Panc1 (cell line): ENCODE data around the gene PAQR4.

Experiments used
- CTCF ChIP-seq: fragments of 450-650 bp; IDR thresholded peaks from 2 replicates; pipeline ENCODE4 v1.5.1; 2017; ENCODE audit warnings: mild to moderate bottlenecking
- POLR2AphosphoS5 ChIP-seq: IDR thresholded peaks from 2 replicates; pipeline ENCODE4 v1.6.1; 2012; ENCODE audit warnings: mild to moderate bottlenecking, low read depth, low read length, moderate library complexity
- REST ChIP-seq, 2 experiments: IDR thresholded peaks; 2 replicates each; pipeline ENCODE4 v1.6.1; 2011 to 2012; ENCODE audit warnings: low read depth in 2 of 2, control low read depth in 1 of 2, low read length in 1 of 2, mild to moderate bottlenecking in 1 of 2, moderate library complexity in 1 of 2; ENCODE audit not compliant: insufficient read depth in 1 of 2
- SIN3A ChIP-seq: IDR thresholded peaks from 2 replicates; pipeline ENCODE4 v1.6.1; 2012; ENCODE audit warnings: low read depth, mild to moderate bottlenecking, low read length, moderate library complexity, borderline replicate concordance; ENCODE audit not compliant: insufficient read depth
- TCF7L2 ChIP-seq: IDR thresholded peaks from 2 replicates; pipeline ENCODE4 v1.6.1; 2011; ENCODE audit warnings: mild to moderate bottlenecking, low read depth, low read length, inconsistent platforms

GRCh38 chr16:2956579-2956956 is 12.6 kb upstream of the PAQR4 start:
- TF ChIP-seq CTCF (no peak), POLR2AphosphoS5 (no peak), REST (IDR thresholded peaks at IDR 0.05; ENCODE audit: insufficient read depth in 1 of 2, low read depth in 2 of 2, low read length in 1 of 2) (no peak), SIN3A (no peak), TCF7L2 (no peak)
